HEK293 (cell line): ENCODE results near the gene PPFIA1.

Experiments used
- OVOL3 ChIP-seq: fragments of 450-650 bp; formaldehyde crosslinking; IDR thresholded peaks from 2 replicates; pipeline ENCODE4 v1.5.1; 2016; ENCODE audit warnings: missing biosample characterization, missing genetic modification characterization
- RBAK ChIP-seq: fragments of 450-650 bp; formaldehyde crosslinking; IDR thresholded peaks from 2 replicates; pipeline ENCODE4 v1.5.1; 2016; ENCODE audit warnings: missing biosample characterization, missing genetic modification characterization
- REPIN1 ChIP-seq: fragments of 450-650 bp; formaldehyde crosslinking; IDR thresholded peaks from 2 replicates; pipeline ENCODE4 v1.5.1; 2017; ENCODE audit warnings: missing biosample characterization, missing genetic modification characterization, low read depth
- ZBTB48 ChIP-seq: fragments of 450-650 bp; formaldehyde crosslinking; IDR thresholded peaks from 2 replicates; pipeline ENCODE4 v1.5.1; 2016; ENCODE audit warnings: missing biosample characterization, missing genetic modification characterization
- ZNF138 ChIP-seq: fragments of 450-650 bp; formaldehyde crosslinking; IDR thresholded peaks from 2 replicates; pipeline ENCODE4 v1.5.1; 2016; ENCODE audit warnings: missing biosample characterization, missing genetic modification characterization, borderline replicate concordance
- ZNF501 ChIP-seq: fragments of 450-650 bp; formaldehyde crosslinking; IDR thresholded peaks from 2 replicates; pipeline ENCODE4 v1.5.1; 2016; ENCODE audit warnings: missing biosample characterization, missing genetic modification characterization
- ZNF660 ChIP-seq: fragments of 450-650 bp; IDR thresholded peaks from 2 replicates; pipeline ENCODE4 v1.5.1; 2018; ENCODE audit warnings: missing biosample characterization, mild to moderate bottlenecking, missing genetic modification characterization
- TF ChIP-seq, protein P1 (sequence below): fragments of 450-650 bp; formaldehyde crosslinking; IDR thresholded peaks from 2 replicates; pipeline ENCODE4 v1.5.1; 2017; ENCODE audit warnings: missing biosample characterization, missing genetic modification characterization
- TF ChIP-seq, protein P2 (sequence below): fragments of 450-650 bp; formaldehyde crosslinking; IDR thresholded peaks from 2 replicates; pipeline ENCODE4 v1.5.1; 2016; ENCODE audit warnings: missing biosample characterization, missing genetic modification characterization, low read depth
- TF ChIP-seq, protein P3 (sequence below): fragments of 450-650 bp; IDR thresholded peaks from 2 replicates; pipeline ENCODE4 v1.5.1; 2018; ENCODE audit warnings: missing biosample characterization, missing genetic modification characterization
- TF ChIP-seq, protein P4 (sequence below): fragments of 450-650 bp; formaldehyde crosslinking; IDR thresholded peaks from 2 replicates; pipeline ENCODE4 v1.5.1; 2016; ENCODE audit warnings: missing biosample characterization, missing genetic modification characterization
- TF ChIP-seq, protein P5 (sequence below): fragments of 450-650 bp; formaldehyde crosslinking; IDR thresholded peaks from 2 replicates; pipeline ENCODE4 v1.5.1; 2016; ENCODE audit warnings: missing biosample characterization, missing genetic modification characterization
- TF ChIP-seq, protein P6 (sequence below): fragments of 450-650 bp; formaldehyde crosslinking; IDR thresholded peaks from 2 replicates; pipeline ENCODE4 v1.5.1; 2016; ENCODE audit warnings: missing biosample characterization, missing genetic modification characterization
- TF ChIP-seq, protein P7 (sequence below): fragments of 450-650 bp; formaldehyde crosslinking; IDR thresholded peaks from 2 replicates; pipeline ENCODE4 v1.5.1; 2016; ENCODE audit warnings: missing biosample characterization, missing genetic modification characterization

DNA sequence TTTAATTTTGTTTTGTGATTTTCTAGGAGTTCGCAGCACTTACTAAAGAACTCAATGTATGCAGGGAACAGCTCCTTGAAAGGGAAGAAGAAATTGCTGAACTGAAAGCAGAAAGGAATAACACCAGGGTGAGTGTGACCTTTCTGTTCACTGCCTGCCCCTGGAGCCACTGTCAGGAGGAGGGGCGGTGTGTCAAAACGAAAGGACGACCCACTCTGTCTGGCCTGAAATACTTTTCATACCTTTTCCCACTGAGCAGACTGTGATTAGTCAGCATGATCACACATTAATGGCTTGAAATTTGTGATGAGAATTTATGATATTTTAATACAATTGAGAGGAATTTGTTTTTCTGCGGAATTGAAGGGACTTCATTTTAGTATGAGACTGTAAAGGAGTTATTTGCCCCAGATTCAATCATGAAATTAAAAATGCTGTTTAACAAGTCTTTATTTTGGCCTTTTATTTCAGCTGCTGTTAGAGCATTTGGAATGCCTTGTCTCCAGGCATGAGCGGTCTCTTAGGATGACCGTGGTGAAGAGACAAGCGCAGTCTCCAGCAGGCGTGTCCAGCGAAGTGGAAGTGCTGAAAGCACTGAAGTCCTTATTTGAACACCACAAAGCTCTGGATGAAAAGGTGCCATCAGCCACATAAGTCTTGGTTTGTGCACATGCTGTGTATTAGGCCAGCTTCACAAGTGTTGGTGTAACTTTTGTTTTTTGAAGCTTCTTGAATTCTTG lies 54.1 kb downstream of the PPFIA1 start:
- TF ChIP-seq, protein P1, sequence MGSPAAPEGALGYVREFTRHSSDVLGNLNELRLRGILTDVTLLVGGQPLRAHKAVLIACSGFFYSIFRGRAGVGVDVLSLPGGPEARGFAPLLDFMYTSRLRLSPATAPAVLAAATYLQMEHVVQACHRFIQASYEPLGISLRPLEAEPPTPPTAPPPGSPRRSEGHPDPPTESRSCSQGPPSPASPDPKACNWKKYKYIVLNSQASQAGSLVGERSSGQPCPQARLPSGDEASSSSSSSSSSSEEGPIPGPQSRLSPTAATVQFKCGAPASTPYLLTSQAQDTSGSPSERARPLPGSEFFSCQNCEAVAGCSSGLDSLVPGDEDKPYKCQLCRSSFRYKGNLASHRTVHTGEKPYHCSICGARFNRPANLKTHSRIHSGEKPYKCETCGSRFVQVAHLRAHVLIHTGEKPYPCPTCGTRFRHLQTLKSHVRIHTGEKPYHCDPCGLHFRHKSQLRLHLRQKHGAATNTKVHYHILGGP (tag by site-specific recombination) = no peak
- TF ChIP-seq, protein P2, sequence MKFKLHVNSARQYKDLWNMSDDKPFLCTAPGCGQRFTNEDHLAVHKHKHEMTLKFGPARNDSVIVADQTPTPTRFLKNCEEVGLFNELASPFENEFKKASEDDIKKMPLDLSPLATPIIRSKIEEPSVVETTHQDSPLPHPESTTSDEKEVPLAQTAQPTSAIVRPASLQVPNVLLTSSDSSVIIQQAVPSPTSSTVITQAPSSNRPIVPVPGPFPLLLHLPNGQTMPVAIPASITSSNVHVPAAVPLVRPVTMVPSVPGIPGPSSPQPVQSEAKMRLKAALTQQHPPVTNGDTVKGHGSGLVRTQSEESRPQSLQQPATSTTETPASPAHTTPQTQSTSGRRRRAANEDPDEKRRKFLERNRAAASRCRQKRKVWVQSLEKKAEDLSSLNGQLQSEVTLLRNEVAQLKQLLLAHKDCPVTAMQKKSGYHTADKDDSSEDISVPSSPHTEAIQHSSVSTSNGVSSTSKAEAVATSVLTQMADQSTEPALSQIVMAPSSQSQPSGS (tag by site-specific recombination) = no peak
- no peak for TF ChIP-seq ZNF138 (tag by site-specific recombination)
- TF ChIP-seq, protein P3, sequence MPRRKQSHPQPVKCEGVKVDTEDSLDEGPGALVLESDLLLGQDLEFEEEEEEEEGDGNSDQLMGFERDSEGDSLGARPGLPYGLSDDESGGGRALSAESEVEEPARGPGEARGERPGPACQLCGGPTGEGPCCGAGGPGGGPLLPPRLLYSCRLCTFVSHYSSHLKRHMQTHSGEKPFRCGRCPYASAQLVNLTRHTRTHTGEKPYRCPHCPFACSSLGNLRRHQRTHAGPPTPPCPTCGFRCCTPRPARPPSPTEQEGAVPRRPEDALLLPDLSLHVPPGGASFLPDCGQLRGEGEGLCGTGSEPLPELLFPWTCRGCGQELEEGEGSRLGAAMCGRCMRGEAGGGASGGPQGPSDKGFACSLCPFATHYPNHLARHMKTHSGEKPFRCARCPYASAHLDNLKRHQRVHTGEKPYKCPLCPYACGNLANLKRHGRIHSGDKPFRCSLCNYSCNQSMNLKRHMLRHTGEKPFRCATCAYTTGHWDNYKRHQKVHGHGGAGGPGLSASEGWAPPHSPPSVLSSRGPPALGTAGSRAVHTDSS (tag by site-specific recombination) = no peak
- no peak for TF ChIP-seq RBAK (tag by site-specific recombination)
- TF ChIP-seq, protein P4, sequence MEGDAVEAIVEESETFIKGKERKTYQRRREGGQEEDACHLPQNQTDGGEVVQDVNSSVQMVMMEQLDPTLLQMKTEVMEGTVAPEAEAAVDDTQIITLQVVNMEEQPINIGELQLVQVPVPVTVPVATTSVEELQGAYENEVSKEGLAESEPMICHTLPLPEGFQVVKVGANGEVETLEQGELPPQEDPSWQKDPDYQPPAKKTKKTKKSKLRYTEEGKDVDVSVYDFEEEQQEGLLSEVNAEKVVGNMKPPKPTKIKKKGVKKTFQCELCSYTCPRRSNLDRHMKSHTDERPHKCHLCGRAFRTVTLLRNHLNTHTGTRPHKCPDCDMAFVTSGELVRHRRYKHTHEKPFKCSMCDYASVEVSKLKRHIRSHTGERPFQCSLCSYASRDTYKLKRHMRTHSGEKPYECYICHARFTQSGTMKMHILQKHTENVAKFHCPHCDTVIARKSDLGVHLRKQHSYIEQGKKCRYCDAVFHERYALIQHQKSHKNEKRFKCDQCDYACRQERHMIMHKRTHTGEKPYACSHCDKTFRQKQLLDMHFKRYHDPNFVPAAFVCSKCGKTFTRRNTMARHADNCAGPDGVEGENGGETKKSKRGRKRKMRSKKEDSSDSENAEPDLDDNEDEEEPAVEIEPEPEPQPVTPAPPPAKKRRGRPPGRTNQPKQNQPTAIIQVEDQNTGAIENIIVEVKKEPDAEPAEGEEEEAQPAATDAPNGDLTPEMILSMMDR = no peak
- TF ChIP-seq, protein P5, sequence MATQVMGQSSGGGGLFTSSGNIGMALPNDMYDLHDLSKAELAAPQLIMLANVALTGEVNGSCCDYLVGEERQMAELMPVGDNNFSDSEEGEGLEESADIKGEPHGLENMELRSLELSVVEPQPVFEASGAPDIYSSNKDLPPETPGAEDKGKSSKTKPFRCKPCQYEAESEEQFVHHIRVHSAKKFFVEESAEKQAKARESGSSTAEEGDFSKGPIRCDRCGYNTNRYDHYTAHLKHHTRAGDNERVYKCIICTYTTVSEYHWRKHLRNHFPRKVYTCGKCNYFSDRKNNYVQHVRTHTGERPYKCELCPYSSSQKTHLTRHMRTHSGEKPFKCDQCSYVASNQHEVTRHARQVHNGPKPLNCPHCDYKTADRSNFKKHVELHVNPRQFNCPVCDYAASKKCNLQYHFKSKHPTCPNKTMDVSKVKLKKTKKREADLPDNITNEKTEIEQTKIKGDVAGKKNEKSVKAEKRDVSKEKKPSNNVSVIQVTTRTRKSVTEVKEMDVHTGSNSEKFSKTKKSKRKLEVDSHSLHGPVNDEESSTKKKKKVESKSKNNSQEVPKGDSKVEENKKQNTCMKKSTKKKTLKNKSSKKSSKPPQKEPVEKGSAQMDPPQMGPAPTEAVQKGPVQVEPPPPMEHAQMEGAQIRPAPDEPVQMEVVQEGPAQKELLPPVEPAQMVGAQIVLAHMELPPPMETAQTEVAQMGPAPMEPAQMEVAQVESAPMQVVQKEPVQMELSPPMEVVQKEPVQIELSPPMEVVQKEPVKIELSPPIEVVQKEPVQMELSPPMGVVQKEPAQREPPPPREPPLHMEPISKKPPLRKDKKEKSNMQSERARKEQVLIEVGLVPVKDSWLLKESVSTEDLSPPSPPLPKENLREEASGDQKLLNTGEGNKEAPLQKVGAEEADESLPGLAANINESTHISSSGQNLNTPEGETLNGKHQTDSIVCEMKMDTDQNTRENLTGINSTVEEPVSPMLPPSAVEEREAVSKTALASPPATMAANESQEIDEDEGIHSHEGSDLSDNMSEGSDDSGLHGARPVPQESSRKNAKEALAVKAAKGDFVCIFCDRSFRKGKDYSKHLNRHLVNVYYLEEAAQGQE (tag by site-specific recombination) = no peak
- TF ChIP-seq REPIN1 = no peak
- TF ChIP-seq, protein P6, sequence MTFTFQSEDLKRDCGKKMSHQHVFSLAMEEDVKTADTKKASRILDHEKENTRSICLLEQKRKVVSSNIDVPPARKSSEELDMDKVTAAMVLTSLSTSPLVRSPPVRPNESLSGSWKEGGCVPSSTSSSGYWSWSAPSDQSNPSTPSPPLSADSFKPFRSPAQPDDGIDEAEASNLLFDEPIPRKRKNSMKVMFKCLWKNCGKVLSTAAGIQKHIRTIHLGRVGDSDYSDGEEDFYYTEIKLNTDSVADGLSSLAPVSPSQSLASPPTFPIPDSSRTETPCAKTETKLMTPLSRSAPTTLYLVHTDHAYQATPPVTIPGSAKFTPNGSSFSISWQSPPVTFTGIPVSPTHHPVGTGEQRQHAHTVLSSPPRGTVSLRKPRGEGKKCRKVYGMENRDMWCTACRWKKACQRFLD = no peak
- TF ChIP-seq ZNF660 (tag by site-specific recombination) = no peak
- no peak for TF ChIP-seq ZBTB48
- TF ChIP-seq, protein P7, sequence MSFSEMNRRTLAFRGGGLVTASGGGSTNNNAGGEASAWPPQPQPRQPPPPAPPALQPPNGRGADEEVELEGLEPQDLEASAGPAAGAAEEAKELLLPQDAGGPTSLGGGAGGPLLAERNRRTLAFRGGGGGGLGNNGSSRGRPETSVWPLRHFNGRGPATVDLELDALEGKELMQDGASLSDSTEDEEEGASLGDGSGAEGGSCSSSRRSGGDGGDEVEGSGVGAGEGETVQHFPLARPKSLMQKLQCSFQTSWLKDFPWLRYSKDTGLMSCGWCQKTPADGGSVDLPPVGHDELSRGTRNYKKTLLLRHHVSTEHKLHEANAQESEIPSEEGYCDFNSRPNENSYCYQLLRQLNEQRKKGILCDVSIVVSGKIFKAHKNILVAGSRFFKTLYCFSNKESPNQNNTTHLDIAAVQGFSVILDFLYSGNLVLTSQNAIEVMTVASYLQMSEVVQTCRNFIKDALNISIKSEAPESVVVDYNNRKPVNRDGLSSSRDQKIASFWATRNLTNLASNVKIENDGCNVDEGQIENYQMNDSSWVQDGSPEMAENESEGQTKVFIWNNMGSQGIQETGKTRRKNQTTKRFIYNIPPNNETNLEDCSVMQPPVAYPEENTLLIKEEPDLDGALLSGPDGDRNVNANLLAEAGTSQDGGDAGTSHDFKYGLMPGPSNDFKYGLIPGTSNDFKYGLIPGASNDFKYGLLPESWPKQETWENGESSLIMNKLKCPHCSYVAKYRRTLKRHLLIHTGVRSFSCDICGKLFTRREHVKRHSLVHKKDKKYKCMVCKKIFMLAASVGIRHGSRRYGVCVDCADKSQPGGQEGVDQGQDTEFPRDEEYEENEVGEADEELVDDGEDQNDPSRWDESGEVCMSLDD = no peak
- no peak for TF ChIP-seq ZNF501 (tag by site-specific recombination)
- no peak for TF ChIP-seq OVOL3 (tag by site-specific recombination)
